SK-N-MC (cell line): ENCODE results near the gene PACRG.

Experiments
- EZH2 ChIP-seq: fragments of 200-600 bp; sonication (generic); IDR thresholded peaks from one replicate; pipeline ENCODE4 v1.6.1; 2017; ENCODE audit warnings: antibody characterized with exemption
- POLR2AphosphoS5 ChIP-seq: IDR thresholded peaks from 2 replicates; pipeline ENCODE4 v1.6.1; 2012; ENCODE audit warnings: mild to moderate bottlenecking, low read depth, low read length, borderline replicate concordance

GRCh38 chr6:163333701-163334663 is 606.2 kb downstream of the PACRG start:
- no peak for TF ChIP-seq POLR2AphosphoS5
- no peak for TF ChIP-seq EZH2
